ENCODE results near the gene AVEN. TPM values are rescaled to one million over a fixed set of nuclear protein-coding genes. Genes with fewer than 3 reads are reported as not detected.
A peak's percentile ranks its signal among the peaks of the same experiment; 100 is the strongest.

The AVEN gene
- polyA plus RNA-seq, 1 of the 3 experiments (the other 2 are of a cell fraction): 7.5 TPM

DNA sequence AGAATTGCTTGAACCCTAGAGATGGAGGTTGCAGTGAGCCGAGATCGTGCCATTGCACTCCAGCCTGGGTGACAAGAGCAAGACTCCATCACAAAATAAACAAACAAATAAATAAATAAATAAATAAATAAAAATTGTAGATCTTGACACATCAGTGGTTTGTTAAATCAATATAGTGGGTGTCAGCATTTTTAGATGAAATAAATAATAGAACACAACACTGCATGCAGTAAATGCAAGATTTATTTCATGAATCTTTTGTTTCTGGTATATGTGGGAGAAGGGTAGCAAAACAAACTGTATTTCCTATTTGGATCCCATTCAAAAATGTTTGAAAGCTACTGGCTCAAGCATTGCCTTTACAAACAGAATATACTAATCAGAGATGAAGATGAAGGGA, 106.3 kb downstream of the AVEN start:
- Histone ChIP-seq H3K27ac (ENCODE audit: low read depth in 2 of 2, low read length in 1 of 2) (peak overlapping the region; percentile 63 to 83; a peak in 3 of 4 replicates), H3K27me3 (ENCODE audit: insufficient read depth) (no peaks in the 10 kb centered on the region), H3F3A (replicated peaks; ENCODE audit: insufficient read depth) (peaks cover 3% of the 10 kb centered on the region), H3K9me3 (no peaks in the 10 kb centered on the region), H3K79me2 (ENCODE audit: insufficient read depth) (peaks cover 8% of the 10 kb centered on the region; the same call in 1 of the 2 replicates), H3K4me3 (ENCODE audit: low read depth in 2 of 2, low read length in 1 of 2) (no peak overlapping the region), H3K9ac (no peak overlapping the region), H3K4me2 (no peak overlapping the region), H4K20me1 (ENCODE audit: insufficient read depth) (no peaks in the 10 kb centered on the region), H3K36me3 (replicated peaks in 1 of 2; ENCODE audit: control insufficient read depth in 1 of 2, insufficient read depth in 2 of 2, low read length in 1 of 2) (no peaks in the 10 kb centered on the region), H3K4me1 (ENCODE audit: control insufficient read depth in 1 of 2, insufficient read depth in 2 of 2, low read depth in 1 of 2, low read length in 1 of 2) (no peaks in the 10 kb centered on the region), H3K9me2 (no peaks in the 10 kb centered on the region), H2AFZ (ENCODE audit: low read depth) (no peak overlapping the region)
- CTCF ChIA-PET: interaction anchor here (1.0 to 1.4 kb wide), 3 partner anchors 9 to 31 kb away, joined by 3 to 6 read pairs (median 4); no protein-coding TSS in a partner anchor
- POLR2A ChIA-PET: no interaction called here
- TF ChIP-seq USF1 (IDR thresholded peaks at IDR 0.05; ENCODE audit: borderline replicate concordance, low read depth): no peak
- no peak for TF ChIP-seq POLR2AphosphoS5 (IDR thresholded peaks at IDR 0.05; ENCODE audit: low read depth, low read length)
- no peak for TF ChIP-seq RXRA (IDR thresholded peaks at IDR 0.05; ENCODE audit: borderline replicate concordance, low read depth)
- TF ChIP-seq FOXJ3 (CRISPR knock-in tag; IDR thresholded peaks at IDR 0.05): no peak
- no peak for TF ChIP-seq RFX5 (IDR thresholded peaks at IDR 0.05; ENCODE audit: low read length)
- TF ChIP-seq ZBTB33 (IDR thresholded peaks at IDR 0.05; ENCODE audit: borderline replicate concordance, low read depth): no peak
- no peak for TF ChIP-seq EZH2phosphoT487 (IDR thresholded peaks at IDR 0.05; ENCODE audit: borderline replicate concordance, low read depth)
- no peak for TF ChIP-seq FOXM1 (IDR thresholded peaks at IDR 0.05; ENCODE audit: low read depth)
- TF ChIP-seq TAF1 (IDR thresholded peaks at IDR 0.05; ENCODE audit: borderline replicate concordance, low read depth, low read length): no peak
- no peak for TF ChIP-seq SIN3A (IDR thresholded peaks at IDR 0.05; ENCODE audit: borderline replicate concordance, low read depth, low read length)
- no peak for TF ChIP-seq JUND (IDR thresholded peaks at IDR 0.05)
- TF ChIP-seq MXI1 (IDR thresholded peaks at IDR 0.05; ENCODE audit: low read depth, low read length): no peak
- no peak for TF ChIP-seq YY1 (IDR thresholded peaks at IDR 0.05; ENCODE audit: low read depth)
- DNase-seq: no peak
- WGBS (ENCODE audit: low lambda C conversion rate): 100% methylated on average over 2 of the region's 2 CpGs

DNA sequence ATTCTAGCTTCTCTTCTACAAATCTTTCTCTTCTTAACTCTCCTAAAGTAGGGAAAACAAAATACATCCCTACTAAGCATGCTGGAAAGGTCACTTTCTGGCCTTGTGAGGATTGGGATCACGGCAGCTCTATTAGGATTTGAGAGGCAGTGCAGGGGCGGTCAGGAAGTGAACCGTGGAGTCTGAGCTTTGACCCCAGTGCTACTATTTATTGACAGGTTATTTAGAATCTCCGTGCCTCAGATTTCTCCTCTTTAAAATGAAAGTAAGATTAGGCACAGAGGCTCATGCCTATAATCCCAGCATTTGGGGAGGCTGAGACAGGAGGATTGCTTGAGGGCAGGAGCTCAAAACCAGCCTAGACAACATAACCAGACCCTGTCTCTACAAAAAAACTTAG, 112.7 kb downstream of the AVEN start:
- Histone ChIP-seq H3K79me2 (ENCODE audit: insufficient read depth) (no peaks in the 10 kb centered on the region), H3K27me3 (ENCODE audit: insufficient read depth) (no peaks in the 10 kb centered on the region), H3K9me3 (no peaks in the 10 kb centered on the region), H3K9ac (no peak overlapping the region), H2AFZ (ENCODE audit: low read depth) (no peak overlapping the region), H3K4me1 (ENCODE audit: control insufficient read depth in 1 of 2, insufficient read depth in 2 of 2, low read depth in 1 of 2, low read length in 1 of 2) (no peaks in the 10 kb centered on the region), H3K36me3 (replicated peaks in 1 of 2; ENCODE audit: control insufficient read depth in 1 of 2, insufficient read depth in 2 of 2, low read length in 1 of 2) (no peaks in the 10 kb centered on the region), H3K27ac (ENCODE audit: low read depth in 2 of 2, low read length in 1 of 2) (no peak overlapping the region), H3K9me2 (no peaks in the 10 kb centered on the region), H4K20me1 (ENCODE audit: insufficient read depth) (no peaks in the 10 kb centered on the region), H3K4me2 (no peak overlapping the region), H3K4me3 (ENCODE audit: low read depth in 2 of 2, low read length in 1 of 2) (no peak overlapping the region), H3F3A (replicated peaks; ENCODE audit: insufficient read depth) (no peaks in the 10 kb centered on the region)
- ChIA-PET POLR2A (no interaction called here), CTCF (interaction anchor here (0.7 to 1.3 kb wide), 3 partner anchors 13 to 190 kb away, joined by 3 to 4 read pairs (median 3); no protein-coding TSS in a partner anchor)
- 94% methylated on average over 4 of the region's 4 CpGs for WGBS (ENCODE audit: low lambda C conversion rate)
- no peak for DNase-seq
- no peak for TF ChIP-seq SIN3A (IDR thresholded peaks at IDR 0.05; ENCODE audit: borderline replicate concordance, low read depth, low read length)
- no peak for TF ChIP-seq GABPA (IDR thresholded peaks at IDR 0.05; ENCODE audit: low read depth)
- no peak for TF ChIP-seq RXRA (IDR thresholded peaks at IDR 0.05; ENCODE audit: borderline replicate concordance, low read depth)
- TF ChIP-seq NRF1 (IDR thresholded peaks at IDR 0.05; ENCODE audit: low read depth, low read length): no peak
- TF ChIP-seq EZH2phosphoT487 (IDR thresholded peaks at IDR 0.05; ENCODE audit: borderline replicate concordance, low read depth): no peak
- no peak for TF ChIP-seq GATA2 (CRISPR knock-in tag; IDR thresholded peaks at IDR 0.05)
